Right ventricle myocardium inferior (tissue), 1 donor: Measurements from ENCODE around the gene TLE5. TPM values are rescaled to one million over a fixed set of nuclear protein-coding genes. Genes with fewer than 3 reads are reported as not detected.
A peak's percentile ranks its signal among the peaks of the same experiment; 100 is the strongest.
"Not testable (repeated sequence)": the region's sequence is repeated elsewhere in the genome, so short reads cannot be mapped to it uniquely, and the experiment has no call there.

Source experiments
- ATAC-seq: fragments of 200-7000 bp; cut with Tn5 transposase; one replicate; pipeline ENCODE4 v1.9.1; 2020; ENCODE audit warnings: mild to moderate bottlenecking, moderate library complexity
- DNase-seq: peaks from one replicate; pipeline ENCODE4 v3.0.0; 2021; ENCODE audit errors: missing footprints
- intact Hi-C: fragments of 100-400 bp; cut with DNase I; formaldehyde crosslinking; loops from one replicate; pipeline ENCODE4 v1.11.0; 2022
- total RNA-seq: library from RNA; stranded (reverse); fragmentation: NEBNext Ultra II Directional; extraction: Animal tissue kit (Norgen Biotek cat#: 25700); gene quantifications from one replicate; pipeline ENCODE4 v1.2.1, GENCODE V29; 2021
- donor health status: DM: no; HTN: yes; CAD: no; lungs with severe emphysema.

TLE5 gene
- total RNA-seq, 1 donor from 2014 or later: 775 TPM

DNA sequence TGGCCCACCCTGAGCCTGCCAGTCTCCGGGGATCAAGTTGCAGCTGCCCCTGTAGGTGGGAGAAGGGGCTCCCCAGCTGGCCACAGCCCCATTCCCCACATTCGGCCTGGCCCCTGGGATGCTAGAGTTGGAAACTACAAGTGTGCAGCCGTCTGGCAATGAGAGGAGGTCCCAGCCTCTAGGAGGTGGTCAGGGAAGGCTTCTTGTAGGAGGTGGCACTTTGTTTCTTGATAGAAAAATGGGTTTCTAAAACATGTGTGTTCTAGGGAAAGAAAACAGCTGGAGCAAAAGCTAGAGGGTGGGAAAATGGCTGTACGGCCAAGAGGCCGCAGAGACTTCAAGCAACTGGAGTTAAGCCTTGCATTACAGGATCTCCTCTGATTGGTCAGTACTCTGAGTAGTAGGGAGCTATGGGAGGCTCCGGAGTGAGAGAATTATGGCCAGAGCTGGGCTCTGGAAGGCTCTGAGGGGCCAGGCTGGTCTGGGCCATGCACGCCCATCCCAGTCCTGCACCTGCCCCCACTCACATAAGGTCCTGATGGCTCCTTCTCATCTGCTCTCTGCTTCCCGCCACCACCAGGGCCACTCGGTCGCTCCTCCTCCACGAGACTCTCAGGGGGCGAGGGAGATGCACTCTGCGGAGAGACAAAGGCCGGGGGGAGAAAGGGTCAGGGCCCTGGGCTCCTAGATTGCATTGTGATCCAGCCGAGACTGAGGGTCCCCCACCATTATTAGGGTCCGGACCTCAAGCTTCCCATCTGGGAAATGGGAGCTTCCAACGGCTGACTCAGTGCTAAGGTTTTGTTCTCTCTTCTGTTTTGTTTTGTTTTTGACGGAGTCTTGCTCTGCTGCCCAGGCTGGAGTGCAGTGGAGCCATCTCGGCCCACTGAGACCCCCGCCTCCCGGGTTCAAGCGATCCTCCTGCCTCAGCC lies 46.9 kb downstream of the TLE5 start:
- intact Hi-C loops: no loop called here
- DNase-seq (no peak), ATAC-seq (no peak)

DNA sequence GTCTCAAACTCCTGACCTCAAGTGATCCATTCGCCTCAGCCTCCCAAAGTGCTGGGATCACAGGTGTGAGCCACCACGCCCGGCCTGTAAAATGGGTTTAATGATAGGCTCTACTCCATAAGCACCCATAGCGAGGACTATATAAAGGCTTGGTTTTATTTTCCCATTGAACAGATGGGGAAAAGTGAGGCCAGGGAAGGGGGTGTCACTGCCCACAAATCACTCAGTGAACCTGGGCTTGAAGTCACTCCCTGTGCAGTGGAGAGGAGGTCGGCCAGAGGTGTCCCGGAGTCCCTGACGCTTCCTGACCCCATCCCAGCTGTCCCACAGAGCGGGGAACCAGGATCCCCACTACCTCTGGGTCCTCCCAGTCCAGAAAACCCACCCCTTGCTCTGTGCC lies 48.2 kb downstream of the TLE5 start:
- ATAC-seq (no peak), DNase-seq (no peak)
- intact Hi-C loops: no loop called here

DNA sequence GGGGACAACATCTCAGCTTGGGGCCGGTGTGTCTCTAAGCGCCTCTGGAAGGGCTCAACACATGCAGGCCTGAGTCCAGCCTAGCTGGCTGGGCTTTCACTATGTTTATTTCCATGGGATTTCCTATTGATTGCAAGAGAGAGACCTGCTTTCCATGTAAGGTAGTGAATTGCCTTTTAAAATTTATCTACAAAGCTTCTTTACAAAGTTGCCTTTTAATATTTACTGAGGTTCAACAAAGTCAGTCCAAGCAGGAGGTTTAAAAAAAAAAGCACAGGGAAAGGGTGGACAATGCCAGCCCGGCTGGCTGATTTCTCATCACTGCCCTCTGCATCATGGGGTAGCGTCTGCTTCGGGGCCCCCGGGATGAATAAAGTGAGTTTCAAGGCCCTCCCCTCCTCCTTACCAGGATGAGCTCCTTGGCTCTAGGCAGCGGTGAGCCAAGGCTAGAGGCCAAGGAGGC lies 49.0 kb downstream of the TLE5 start:
- DNase-seq: no peak
- intact Hi-C loops: no loop called here
- no peak for ATAC-seq

DNA sequence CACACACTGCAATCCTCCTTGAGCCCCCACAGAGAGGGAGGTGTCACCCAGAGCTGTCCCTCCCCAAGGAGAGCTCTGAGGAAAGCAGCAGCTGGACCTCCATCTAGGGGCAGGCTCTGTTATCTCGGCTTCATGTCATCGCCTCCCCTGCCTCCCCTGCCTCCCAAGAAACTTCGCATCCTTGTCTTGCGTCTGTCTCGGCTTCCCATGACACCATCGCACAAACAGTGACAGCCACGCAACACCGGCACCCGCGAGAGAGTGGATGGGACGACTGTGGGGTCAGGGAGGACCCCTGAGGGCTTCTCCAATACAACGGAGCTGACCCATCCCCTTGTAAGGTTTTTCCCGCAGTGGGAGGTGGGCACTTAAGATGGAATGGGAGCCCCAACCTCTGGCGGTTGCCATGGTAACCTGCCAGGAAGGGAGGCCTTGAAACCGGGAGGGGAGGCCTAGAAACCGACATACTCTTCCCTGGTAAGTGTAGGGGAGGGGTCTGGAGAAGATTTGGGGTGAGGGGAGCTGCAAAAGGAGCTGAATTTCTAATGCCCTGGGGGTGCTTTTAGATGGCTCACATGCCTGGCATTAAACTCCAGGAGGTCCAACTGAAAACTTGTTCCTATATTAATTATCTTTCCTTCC lies 49.6 kb downstream of the TLE5 start:
- ATAC-seq (peak; percentile 48), DNase-seq (no peak)
- intact Hi-C loops: no loop called here

DNA sequence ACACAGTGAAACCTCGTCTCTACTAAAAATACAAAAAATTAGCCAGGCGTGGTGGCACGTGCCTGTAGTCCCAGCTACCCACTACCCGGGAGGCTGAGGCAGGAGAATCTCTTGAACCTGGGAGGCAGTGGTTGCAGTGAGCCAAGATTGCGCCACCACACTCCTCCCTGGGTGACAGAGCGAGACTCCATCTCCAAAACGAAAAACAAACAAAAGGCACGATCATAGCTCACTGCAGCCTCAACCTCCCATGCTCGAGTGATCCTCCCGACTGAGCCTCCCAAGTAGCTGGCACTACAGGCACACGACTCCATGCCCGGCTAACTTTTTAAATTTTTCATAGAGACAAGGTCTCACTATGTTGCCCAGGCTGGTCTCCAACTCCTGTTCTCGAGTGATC lies 50.2 kb downstream of the TLE5 start:
- ATAC-seq, intact Hi-C loops, DNase-seq: not testable (repeated sequence)

DNA sequence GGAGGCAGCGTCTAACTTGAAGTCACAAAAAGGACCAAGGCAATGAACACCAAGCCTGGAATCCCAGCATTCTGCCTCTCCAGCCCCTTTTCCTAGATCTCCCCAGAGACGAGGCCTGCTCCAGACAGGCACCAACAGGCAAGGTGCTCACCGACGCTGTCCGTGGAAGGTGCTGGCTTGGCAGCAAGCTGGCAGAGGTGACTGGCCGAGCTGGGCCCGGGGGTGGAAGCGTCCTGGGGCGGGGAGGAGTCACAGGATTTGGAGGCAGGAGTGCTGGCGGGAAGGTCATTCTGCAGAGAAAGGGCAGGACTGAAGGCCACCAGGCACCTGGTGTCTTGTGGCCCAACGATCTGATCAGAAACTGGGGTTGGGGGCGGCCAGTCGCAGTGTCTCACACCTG lies 51.4 kb downstream of the TLE5 start:
- no peak for DNase-seq
- intact Hi-C loops: no loop called here
- no peak for ATAC-seq

DNA sequence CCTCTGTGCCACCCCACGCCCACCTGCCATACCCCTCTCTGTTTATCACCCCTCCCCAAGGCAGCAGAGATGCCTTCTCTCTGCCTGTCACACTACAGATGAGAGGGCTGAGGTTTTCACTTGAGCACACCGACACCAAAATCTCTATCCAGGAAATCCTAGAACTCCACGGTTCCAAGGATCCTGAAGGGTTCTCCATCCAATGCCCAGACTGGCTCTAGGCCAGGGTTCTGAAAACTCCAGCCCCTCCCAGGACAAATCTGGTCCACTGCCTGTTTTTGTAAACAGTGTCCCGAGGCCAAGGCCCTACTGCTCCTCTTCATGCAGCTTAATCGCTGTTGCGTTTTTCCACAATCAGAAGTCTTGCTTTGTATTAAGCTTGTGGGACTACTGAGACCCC lies 53.3 kb downstream of the TLE5 start:
- DNase-seq (no peak), ATAC-seq (no peak)
- intact Hi-C loops: no loop called here

DNA sequence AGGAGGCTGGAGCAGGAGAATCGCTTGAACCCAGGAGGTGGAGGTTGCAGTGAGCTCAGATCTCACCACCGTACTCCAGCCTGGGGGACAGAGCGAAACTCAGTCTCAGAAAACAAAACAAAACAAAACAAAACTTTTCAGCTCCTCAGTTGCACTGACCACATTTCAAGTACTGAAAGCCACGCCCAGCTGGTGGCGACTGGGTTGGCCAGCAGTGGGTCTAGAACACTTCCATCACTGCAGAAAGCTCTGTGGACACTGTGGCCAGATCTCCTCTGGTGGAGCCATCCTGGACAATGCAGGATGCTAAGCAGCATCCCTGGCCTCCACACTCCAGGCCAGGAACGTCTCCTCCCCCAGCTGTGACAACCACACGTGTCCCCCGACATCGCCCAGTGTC lies 54.3 kb downstream of the TLE5 start:
- ATAC-seq (no peak), DNase-seq (no peak)
- intact Hi-C loops: no loop called here

DNA sequence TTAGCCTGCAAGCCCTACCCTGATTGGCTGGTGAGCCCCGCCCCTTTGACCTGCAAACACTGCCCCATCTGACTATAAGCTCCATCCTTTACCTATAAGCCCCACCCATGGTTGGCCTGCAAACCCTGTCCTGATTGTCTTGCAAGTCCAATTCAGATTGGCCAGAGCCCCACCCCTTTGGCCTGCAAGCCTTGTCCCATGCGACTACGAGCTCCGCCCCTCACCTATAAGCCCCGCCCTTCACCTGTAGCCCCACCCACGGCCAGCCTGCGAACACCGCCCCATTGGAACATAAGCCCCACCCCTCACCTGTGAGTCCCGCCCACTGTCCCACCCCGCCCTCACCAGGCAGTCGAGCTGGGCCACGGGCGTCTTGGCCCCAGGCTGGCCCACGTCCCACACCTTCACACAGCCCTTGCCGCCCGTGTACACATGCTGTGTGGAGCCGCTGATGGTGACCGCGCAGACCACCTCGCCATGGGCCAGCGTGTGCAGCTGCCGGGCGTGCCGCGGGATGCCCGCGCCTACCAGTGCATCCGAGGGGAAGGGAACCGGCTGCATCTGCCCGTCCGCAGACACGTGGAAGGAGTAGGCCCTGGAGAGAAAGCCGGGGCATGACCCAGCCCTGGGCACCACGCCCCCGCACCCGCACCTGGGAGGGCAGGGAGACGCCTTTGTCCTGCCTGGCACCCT lies 56.1 kb downstream of the TLE5 start:
- ATAC-seq (no peak), DNase-seq (no peak)
- intact Hi-C loops: no loop called here

DNA sequence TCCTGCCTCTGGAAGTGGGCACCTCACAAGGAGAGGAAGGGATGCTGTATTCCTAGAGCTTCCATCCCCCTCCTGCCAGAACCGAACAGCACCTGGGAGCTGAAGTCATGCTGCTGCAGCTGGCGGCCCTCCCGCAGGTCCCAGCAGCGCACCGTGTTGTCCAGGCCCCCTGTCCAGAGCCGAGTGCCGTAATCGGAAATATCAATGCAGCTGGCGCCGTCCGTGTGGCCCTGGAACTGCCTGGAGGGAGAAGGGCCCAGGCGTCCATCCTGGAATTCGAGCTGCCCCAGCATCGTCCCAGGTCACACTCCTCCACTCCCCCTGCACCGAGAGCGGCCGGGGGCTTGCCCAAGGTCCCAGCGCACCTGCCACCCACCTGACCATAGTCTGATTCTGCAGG lies 57.0 kb downstream of the TLE5 start:
- no peak for ATAC-seq

DNA sequence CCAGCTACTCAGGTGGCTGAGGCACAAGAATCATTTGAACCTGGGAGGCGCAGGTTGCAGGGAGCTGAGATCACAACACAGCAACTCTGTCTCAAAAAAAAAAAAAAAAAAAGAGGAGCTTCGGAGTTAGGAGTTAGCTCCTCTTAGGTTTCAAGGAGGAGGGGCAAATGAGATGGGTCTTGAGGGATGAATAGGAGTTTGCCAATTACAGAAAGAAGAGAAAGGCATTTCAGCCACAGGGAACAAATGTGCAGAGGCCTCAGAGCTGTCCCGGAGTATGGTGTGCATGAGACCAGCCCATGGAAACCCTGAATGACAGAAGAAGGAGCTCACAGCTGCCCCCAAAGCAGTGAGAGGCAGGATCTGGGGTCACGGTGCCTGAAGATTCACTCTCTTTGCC lies 57.8 kb downstream of the TLE5 start:
- intact Hi-C loops: no loop called here
- ATAC-seq: no peak
- no peak for DNase-seq

More for the DNA sequence above, 57.0 kb downstream of the TLE5 start:
- no peak for DNase-seq
- intact Hi-C loops: no loop called here

DNA sequence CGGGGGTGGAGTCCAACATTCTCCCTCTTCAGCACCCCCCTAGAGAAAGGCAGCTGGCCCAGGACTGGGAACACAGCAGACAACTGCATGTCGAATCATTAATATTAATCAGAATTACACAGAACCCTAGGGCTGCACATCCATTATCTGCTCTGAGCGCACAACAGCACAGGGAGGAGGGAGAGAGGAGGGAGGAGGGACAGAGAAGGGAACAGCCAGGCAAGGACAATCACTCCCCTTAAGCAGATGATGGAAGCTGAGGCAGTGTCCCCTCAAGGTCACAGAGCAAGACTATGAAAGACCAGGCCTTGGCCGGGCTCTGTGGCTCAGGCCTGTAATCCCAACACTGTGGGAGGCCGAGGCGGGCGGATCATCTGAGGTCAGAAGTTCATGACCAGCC lies 59.2 kb downstream of the TLE5 start:
- no peak for DNase-seq
- intact Hi-C loops: no loop called here
- no peak for ATAC-seq

Other genes starting within 250 kb of the TLE5 start
- gene ZNF554, start 242.6 kb downstream of the TLE5 start, total RNA-seq: 3.7 TPM
- 8.9 TPM for gene ZNF555, start 221.0 kb downstream of the TLE5 start, total RNA-seq
- gene ZNF556, start 195.2 kb downstream of the TLE5 start, total RNA-seq: not detected
- gene ZNF57, start 161.6 kb downstream of the TLE5 start, total RNA-seq: 5.1 TPM
- 2.6 TPM for gene ZNF77, start 117.5 kb downstream of the TLE5 start, total RNA-seq
- gene TLE6, start 84.9 kb downstream of the TLE5 start, total RNA-seq: 1.1 TPM
- 58.6 TPM for gene TLE2, start 33.2 kb downstream of the TLE5 start, total RNA-seq
- gene GNA11, start 31.9 kb upstream of the TLE5 start, total RNA-seq: 64.7 TPM
- gene GNA15, start 73.5 kb upstream of the TLE5 start, total RNA-seq: 2.9 TPM
- 1.2 TPM for gene S1PR4, start 116.3 kb upstream of the TLE5 start, total RNA-seq
- gene NCLN, start 123.4 kb upstream of the TLE5 start, total RNA-seq: 23.7 TPM
- gene CELF5, start 162.2 kb upstream of the TLE5 start, total RNA-seq: not detected